ENCODE results near the gene CDK19. TPM values are rescaled to one million over a fixed set of nuclear protein-coding genes. Genes with fewer than 3 reads are reported as not detected.

Gene CDK19
- total and polyA plus RNA-seq, 2 of the 4 experiments (the other 2 are of a cell fraction), result 6.0 to 6.8 TPM

DNA sequence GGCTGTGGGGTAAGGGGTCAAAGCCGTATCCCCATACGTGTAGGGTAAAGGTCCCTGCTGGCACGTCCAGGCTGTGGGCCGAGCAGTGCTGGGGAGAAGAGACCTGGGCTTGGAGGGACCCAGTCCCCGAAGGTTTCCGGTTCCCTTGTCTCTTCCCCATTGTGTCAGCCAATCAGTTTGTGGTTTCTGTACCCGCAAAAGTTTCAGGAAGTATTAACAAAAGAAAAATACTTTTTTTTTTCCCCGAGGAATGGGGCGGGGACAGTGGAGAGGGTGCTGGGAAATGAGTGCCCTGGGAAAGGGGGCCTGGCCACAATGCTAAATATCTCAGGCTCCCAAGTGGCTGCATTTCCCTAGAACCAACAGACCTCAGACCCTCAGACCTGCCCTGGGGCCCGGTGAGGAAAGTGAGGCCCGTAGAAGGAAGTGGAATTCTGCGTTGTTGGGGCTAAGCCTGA is 44.1 kb upstream of the CDK19 start:
- H3K4me1 ChIP-seq (ENCODE audit: control insufficient read depth, insufficient read depth, low read length), result no peaks in the 10 kb centered on the region
- H3K56ac ChIP-seq (ENCODE audit: extremely low read depth, insufficient read depth, low read length), result no peak overlapping the region
- no peak overlapping the region for H4K8ac ChIP-seq (ENCODE audit: low read depth in 2 of 2, low read length in 2 of 2)
- intact Hi-C loops (cut with micrococcal nuclease) (no loop called here), dilution Hi-C loops (cut with HindIII; ENCODE audit: low sequenced_read_pairs, unreplicated experiment) (no loop called here), in situ Hi-C loops (cut with MboI; ENCODE audit: low sequenced_read_pairs) (no loop called here)
- H2BK20ac ChIP-seq (ENCODE audit: low read depth, low read length), result no peak overlapping the region
- H4K91ac ChIP-seq (ENCODE audit: insufficient read depth, low read depth, low read length), result no peak overlapping the region
- CTCF ChIA-PET, result no interaction called here
- POLR2A ChIA-PET (ENCODE audit: unreplicated experiment), result no interaction called here
- TF ChIP-seq, protein P1, sequence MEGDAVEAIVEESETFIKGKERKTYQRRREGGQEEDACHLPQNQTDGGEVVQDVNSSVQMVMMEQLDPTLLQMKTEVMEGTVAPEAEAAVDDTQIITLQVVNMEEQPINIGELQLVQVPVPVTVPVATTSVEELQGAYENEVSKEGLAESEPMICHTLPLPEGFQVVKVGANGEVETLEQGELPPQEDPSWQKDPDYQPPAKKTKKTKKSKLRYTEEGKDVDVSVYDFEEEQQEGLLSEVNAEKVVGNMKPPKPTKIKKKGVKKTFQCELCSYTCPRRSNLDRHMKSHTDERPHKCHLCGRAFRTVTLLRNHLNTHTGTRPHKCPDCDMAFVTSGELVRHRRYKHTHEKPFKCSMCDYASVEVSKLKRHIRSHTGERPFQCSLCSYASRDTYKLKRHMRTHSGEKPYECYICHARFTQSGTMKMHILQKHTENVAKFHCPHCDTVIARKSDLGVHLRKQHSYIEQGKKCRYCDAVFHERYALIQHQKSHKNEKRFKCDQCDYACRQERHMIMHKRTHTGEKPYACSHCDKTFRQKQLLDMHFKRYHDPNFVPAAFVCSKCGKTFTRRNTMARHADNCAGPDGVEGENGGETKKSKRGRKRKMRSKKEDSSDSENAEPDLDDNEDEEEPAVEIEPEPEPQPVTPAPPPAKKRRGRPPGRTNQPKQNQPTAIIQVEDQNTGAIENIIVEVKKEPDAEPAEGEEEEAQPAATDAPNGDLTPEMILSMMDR (conservative IDR thresholded peaks at IDR 0.05; ENCODE audit: low read depth, low read length), result no peak
- TF ChIP-seq, protein P2, sequence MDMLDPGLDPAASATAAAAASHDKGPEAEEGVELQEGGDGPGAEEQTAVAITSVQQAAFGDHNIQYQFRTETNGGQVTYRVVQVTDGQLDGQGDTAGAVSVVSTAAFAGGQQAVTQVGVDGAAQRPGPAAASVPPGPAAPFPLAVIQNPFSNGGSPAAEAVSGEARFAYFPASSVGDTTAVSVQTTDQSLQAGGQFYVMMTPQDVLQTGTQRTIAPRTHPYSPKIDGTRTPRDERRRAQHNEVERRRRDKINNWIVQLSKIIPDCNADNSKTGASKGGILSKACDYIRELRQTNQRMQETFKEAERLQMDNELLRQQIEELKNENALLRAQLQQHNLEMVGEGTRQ (IDR thresholded peaks at IDR 0.05; ENCODE audit: low read depth, low read length), result no peak
- TF ChIP-seq MAFK (IDR thresholded peaks at IDR 0.05; ENCODE audit: low read depth, low read length), result no peak
- no peak for TF ChIP-seq POLR2A (IDR thresholded peaks at IDR 0.05; ENCODE audit: low read depth, low read length)
- no peak for TF ChIP-seq MAZ (IDR thresholded peaks at IDR 0.05; ENCODE audit: borderline replicate concordance, low read depth, low read length)
- TF ChIP-seq CEBPB (IDR thresholded peaks at IDR 0.05; ENCODE audit: low read depth, low read length), result no peak
- no peak for TF ChIP-seq FOS (IDR thresholded peaks at IDR 0.05; ENCODE audit: low read depth, low read length)
- TF ChIP-seq RCOR1 (IDR thresholded peaks at IDR 0.05; ENCODE audit: insufficient replicate concordance, low read length), result no peak
- TF ChIP-seq NFE2L2 (IDR thresholded peaks at IDR 0.05; ENCODE audit: low read depth, low read length), result no peak
- no peak for TF ChIP-seq RFX5 (IDR thresholded peaks at IDR 0.05; ENCODE audit: low read depth, low read length)
- no peak for TF ChIP-seq BHLHE40 (IDR thresholded peaks at IDR 0.05; ENCODE audit: low read depth, low read length)
- TF ChIP-seq SMC3 (IDR thresholded peaks at IDR 0.05; ENCODE audit: low read depth, low read length), result no peak
- no peaks in the 10 kb centered on the region for H3K9me3 ChIP-seq (ENCODE audit: control insufficient read depth, insufficient read depth, low read length)
- H2AK9ac ChIP-seq (replicated peaks; ENCODE audit: low read depth, low read length, poor library complexity), result no peak overlapping the region
- no peak overlapping the region for H3K23ac ChIP-seq (ENCODE audit: low read depth, low read length)
- H3K27ac ChIP-seq (ENCODE audit: insufficient read depth, low read length), result no peak overlapping the region
- H2AFZ ChIP-seq (replicated peaks; ENCODE audit: low read length, poor library complexity), result peak overlapping the region; percentile 32
- no peak overlapping the region for H3K4ac ChIP-seq (ENCODE audit: low read depth, low read length)
- ATAC-seq (ENCODE audit: low read depth) (no peak), DNase-seq (no peak)
- H3K9ac ChIP-seq (ENCODE audit: low read depth, low read length), result no peak overlapping the region
- H2BK5ac ChIP-seq (ENCODE audit: low read depth, low read length, poor library complexity, severe bottlenecking), result no peak overlapping the region
- H3K27me3 ChIP-seq (ENCODE audit: control insufficient read depth, insufficient read depth, low read length), result no peaks in the 10 kb centered on the region
- no peak overlapping the region for H3K4me3 ChIP-seq (ENCODE audit: insufficient read depth, low read depth, low read length)
- no peak overlapping the region for H3K4me2 ChIP-seq (ENCODE audit: low read depth, low read length)
- H3K18ac ChIP-seq (ENCODE audit: low read depth, low read length), result no peak overlapping the region
- H2AK5ac ChIP-seq (ENCODE audit: low read depth, low read length), result no peak overlapping the region
- H4K5ac ChIP-seq (ENCODE audit: low read depth, low read length), result no peak overlapping the region
- H3K36me3 ChIP-seq (ENCODE audit: control insufficient read depth, insufficient read depth, low read length), result no peaks in the 10 kb centered on the region
- H3K79me1 ChIP-seq (ENCODE audit: low read depth in 1 of 2, low read length in 2 of 2), result no peaks in the 10 kb centered on the region
- no TSS peak for BruUV-seq (replicated peaks)
- H4K20me1 ChIP-seq (ENCODE audit: insufficient read depth, low read length), result no peaks in the 10 kb centered on the region
- H3K14ac ChIP-seq (replicated peaks; ENCODE audit: low read depth, low read length), result no peak overlapping the region
- no peak overlapping the region for H2BK120ac ChIP-seq (ENCODE audit: low read depth, low read length)
- 100% methylated on average over 2 of the region's 12 CpGs; no CpG with 5 or more reads in 1 of the 2 experiments for WGBS, 2 experiments (ENCODE audit: extremely low coverage in 2 of 2, insufficient read length in 1 of 2)
- no peak overlapping the region for H2BK15ac ChIP-seq (ENCODE audit: low read depth, low read length)
- no peaks in the 10 kb centered on the region for H3K9me1 ChIP-seq (ENCODE audit: insufficient read depth, low read length)

Data from IMR-90 (cell line).